ENCODE measurements around the gene TAS2R43.

- no peak for TF ChIP-seq CTCF (conservative IDR thresholded peaks at IDR 0.05)
- no peak for TF ChIP-seq EZH2 (IDR thresholded peaks at IDR 0.05; ENCODE audit: low read depth)
Observed at GRCh38 chr12:11134305-11134704, 42.2 kb upstream of the TAS2R43 start, which contains the start of gene TAS2R30.
